H1 (cell line): ENCODE measurements around the gene TMUB1. TPM values are rescaled to one million over a fixed set of nuclear protein-coding genes. Genes with fewer than 3 reads are reported as not detected.

Experiments
- ATF3 ChIP-seq: IDR thresholded peaks from 2 replicates; pipeline ENCODE4 v1.6.1; 2011; ENCODE audit warnings: low read depth, mild to moderate bottlenecking, low read length; ENCODE audit not compliant: insufficient read depth
- CTBP2 ChIP-seq: IDR thresholded peaks from 2 replicates; pipeline ENCODE4 v1.7.0; 2011; ENCODE audit warnings: borderline replicate concordance, mild to moderate bottlenecking, moderate library complexity, mixed read lengths, low read length; ENCODE audit not compliant: insufficient read depth, insufficient read length
- CTCF ChIP-seq, 3 experiments: IDR thresholded peaks; 1 replicate in 2 of 3; 2 replicates in 1 of 3; pipeline versions ENCODE4 v1.5.1 to v1.6.1; 2011; ENCODE audit warnings: low read length in 3 of 3, mild to moderate bottlenecking in 3 of 3, inconsistent platforms in 2 of 3, low read depth in 1 of 3, moderate library complexity in 1 of 3; ENCODE audit not compliant: insufficient read depth in 1 of 3; ENCODE audit errors: control extremely low read depth in 1 of 3
- FOSL1 ChIP-seq: IDR thresholded peaks from 2 replicates; pipeline ENCODE4 v1.6.1; 2011; ENCODE audit warnings: mild to moderate bottlenecking, low read depth, low read length, moderate library complexity; ENCODE audit not compliant: insufficient read depth
- GTF2F1 ChIP-seq: IDR thresholded peaks from 2 replicates; pipeline ENCODE4 v1.6.1; 2012; ENCODE audit warnings: low read depth, low read length, improper control_type of control experiment, borderline replicate concordance
- JUND ChIP-seq: IDR thresholded peaks from 2 replicates; pipeline ENCODE4 v1.6.1; 2011; ENCODE audit warnings: mild to moderate bottlenecking, improper control_type of control experiment, low read length
- NANOG ChIP-seq: IDR thresholded peaks from 2 replicates; pipeline ENCODE4 v1.6.1; 2011; ENCODE audit warnings: low read length, low read depth, mild to moderate bottlenecking, inconsistent platforms; ENCODE audit not compliant: insufficient read depth, poor library complexity, severe bottlenecking
- RNF2 ChIP-seq: fragments of 200-900, 300-1000 bp; sonication (generic); IDR thresholded peaks from 2 replicates; pipeline ENCODE4 v1.7.1; 2016; ENCODE audit warnings: borderline replicate concordance, low read depth, mild to moderate bottlenecking, antibody characterized with exemption, low read length; ENCODE audit not compliant: poor library complexity, severe bottlenecking; ENCODE audit errors: missing control alignments
- SUZ12 ChIP-seq: fragments of 200-600 bp; sonication (generic); IDR thresholded peaks from 2 replicates; pipeline ENCODE4 v1.6.1; 2012; ENCODE audit warnings: mild to moderate bottlenecking, inconsistent platforms, low read length, moderate library complexity, mixed read lengths
- TBP ChIP-seq: IDR thresholded peaks from 2 replicates; pipeline ENCODE4 v1.6.1; 2011; ENCODE audit warnings: low read depth, low read length, improper control_type of control experiment
- TEAD4 ChIP-seq: IDR thresholded peaks from 2 replicates; pipeline ENCODE4 v1.6.1; 2012; ENCODE audit warnings: low read depth, low read length, inconsistent platforms, mixed read lengths
- polyA plus RNA-seq, 7 experiments: library from polyadenylated mRNA; depleted of rRNA in 3 of 7; stranded (reverse) in 5 of 7; unstranded in 2 of 7; fragments of >200 nt in 5 of 7; fragments of 200-250 nt in 2 of 7; gene quantifications; 1 replicate in 5 of 7; 2 replicates in 1 of 7; 4 replicates in 1 of 7; pipeline versions ENCODE4 v1.2.1 to v1.2.3, GENCODE V29; 2011 to 2013; ENCODE audit warnings: missing spikeins in 2 of 7, mixed read lengths in 2 of 7
- total RNA-seq: library from RNA; stranded (reverse); fragmentation: NEBNext Ultra II Directional; extraction: Animal tissue kit (Norgen Biotek cat#: 25700); gene quantifications from 2 replicates; pipeline ENCODE4 v1.2.1, GENCODE V29; 2021

Gene TMUB1
- total and polyA plus RNA-seq, 2 of the 8 experiments (the other 6 are each of a cell fraction or from before 2014, with no cell fraction given), result 41.4 to 56.2 TPM

GRCh38 chr7:151123822-151124464, 40.6 kb upstream of the TMUB1 start (continued):
- TF ChIP-seq NANOG (no peak), RNF2 (no peak), TEAD4 (0 out of 2 replicates have a peak, but pooled peaks have one; percentile 24), FOSL1 (no peak), JUND (peak; percentile 42; the same call in 1 of the 2 replicates), CTBP2 (peak; percentile 60), TBP (peak; percentile 50; the same call in 1 of the 2 replicates), ATF3 (0 out of 2 replicates have a peak, but pooled peaks have one; percentile 43), GTF2F1 (no peak), SUZ12 (no peak), CTCF (IDR thresholded peaks at IDR 0.05; ENCODE audit: control extremely low read depth in 1 of 3, insufficient read depth in 1 of 3, low read depth in 1 of 3, low read length in 3 of 3) (peak in 2 of 3 experiments; percentile 99 to 100; a peak in 3 of 4 replicates)
